CD14-positive monocyte (primary cell): ENCODE data around the gene FRAS1. TPM values are rescaled to one million over a fixed set of nuclear protein-coding genes. Genes with fewer than 3 reads are reported as not detected.
"Not testable (repeated sequence)": the region's sequence is repeated elsewhere in the genome, so short reads cannot be mapped to it uniquely, and the experiment has no call there.

ENCODE experiments used
- DNase-seq, 3 donors: peaks; one replicate each; pipeline ENCODE4 v3.0.0-alpha.2; 2011 to 2022
- H2AFZ ChIP-seq: 2 replicates; pipeline ENCODE4 v1.6.0; 2012; ENCODE audit warnings: mild to moderate bottlenecking, low read depth, low read length, inconsistent platforms; ENCODE audit not compliant: insufficient read depth, poor library complexity, severe bottlenecking
- H3K27ac ChIP-seq, 2 donors: 1 replicate in 1 of 2; 2 replicates in 1 of 2; pipeline ENCODE4 v1.5.1; 2012 to 2013; ENCODE audit warnings: low read length in 2 of 2, control low read depth in 1 of 2, inconsistent platforms in 1 of 2, low read depth in 1 of 2, mild to moderate bottlenecking in 1 of 2
- H3K27me3 ChIP-seq, 2 donors: one replicate each; pipeline versions ENCODE4 v1.6.0 to v1.6.1; 2011 to 2013; ENCODE audit warnings: low read length in 2 of 2; ENCODE audit not compliant: control insufficient read depth in 2 of 2, insufficient read depth in 2 of 2
- H3K36me3 ChIP-seq, 2 donors: replicated peaks in 1 of 2; 1 replicate in 1 of 2; 2 replicates in 1 of 2; pipeline versions ENCODE4 v1.5.1 to v1.6.1; 2012 to 2013; ENCODE audit warnings: low read length in 2 of 2, control low read depth in 1 of 2, inconsistent platforms in 1 of 2, mild to moderate bottlenecking in 1 of 2; ENCODE audit not compliant: insufficient read depth in 2 of 2, control insufficient read depth in 1 of 2
- H3K4me1 ChIP-seq, 2 donors: 1 replicate in 1 of 2; 2 replicates in 1 of 2; pipeline versions ENCODE4 v1.5.1 to v1.6.1; 2012 to 2013; ENCODE audit warnings: low read length in 2 of 2, control low read depth in 1 of 2, inconsistent platforms in 1 of 2, mild to moderate bottlenecking in 1 of 2, moderate library complexity in 1 of 2; ENCODE audit not compliant: insufficient read depth in 2 of 2, control insufficient read depth in 1 of 2
- H3K4me2 ChIP-seq: replicated peaks from 2 replicates; pipeline ENCODE3; 2012; ENCODE audit warnings: low read length, moderate library complexity, mild to moderate bottlenecking; ENCODE audit not compliant: poor library complexity, severe bottlenecking; ENCODE audit errors: extremely low read depth
- H3K4me3 ChIP-seq, 3 experiments: fragments of 200-600 bp in 1 of 3; sonication (generic) in 1 of 3; replicated peaks in 1 of 3; 1 replicate in 2 of 3; 2 replicates in 1 of 3; pipeline ENCODE4 v1.5.1; 2011 to 2013; ENCODE audit warnings: low read length in 3 of 3, mild to moderate bottlenecking in 3 of 3, control low read depth in 2 of 3, low read depth in 2 of 3, inconsistent platforms in 1 of 3, moderate library complexity in 1 of 3
- H3K79me2 ChIP-seq: 2 replicates; pipeline ENCODE4 v1.6.0; 2012; ENCODE audit warnings: mild to moderate bottlenecking, control low read depth, inconsistent platforms, low read length, moderate library complexity; ENCODE audit not compliant: insufficient read depth
- H3K9ac ChIP-seq: 2 replicates; pipeline ENCODE4 v1.6.0; 2017; ENCODE audit warnings: low read length, mild to moderate bottlenecking; ENCODE audit not compliant: insufficient read depth, poor library complexity, severe bottlenecking
- H3K9me3 ChIP-seq, 2 donors: replicated peaks in 1 of 2; 1 replicate in 1 of 2; 2 replicates in 1 of 2; pipeline versions ENCODE4 v1.5.1 to v1.6.1; 2012 to 2013; ENCODE audit warnings: low read length in 2 of 2, control low read depth in 1 of 2; ENCODE audit not compliant: control insufficient read depth in 1 of 2, insufficient read depth in 1 of 2
- H4K20me1 ChIP-seq: 2 replicates; pipeline ENCODE4 v1.6.0; 2012; ENCODE audit warnings: mild to moderate bottlenecking, low read length, control low read depth, moderate library complexity; ENCODE audit not compliant: insufficient read depth
- H3K27ac Mint-ChIP-seq, 7 donors: one replicate each; pipeline ENCODE4 v1.8.0; 2020; ENCODE audit warnings: mild to moderate bottlenecking in 7 of 7, mixed read lengths in 7 of 7, moderate library complexity in 6 of 7, inconsistent platforms in 2 of 7
- H3K27me3 Mint-ChIP-seq, 3 donors: one replicate each; pipeline ENCODE4 v1.8.0; 2021 to 2022; ENCODE audit warnings: low read depth in 3 of 3, mild to moderate bottlenecking in 3 of 3, mixed read lengths in 3 of 3, moderate library complexity in 3 of 3, inconsistent platforms in 1 of 3
- H3K36me3 Mint-ChIP-seq, 2 donors: one replicate each; pipeline ENCODE4 v1.8.0; 2020; ENCODE audit warnings: mixed read lengths in 2 of 2, inconsistent platforms in 1 of 2, mild to moderate bottlenecking in 1 of 2
- H3K4me1 Mint-ChIP-seq: one replicate; pipeline ENCODE4 v1.8.0; 2020; ENCODE audit warnings: mild to moderate bottlenecking, mixed read lengths
- H3K4me3 Mint-ChIP-seq, 2 donors: one replicate each; pipeline ENCODE4 v1.8.0; 2020; ENCODE audit warnings: mild to moderate bottlenecking in 2 of 2, mixed read lengths in 2 of 2, moderate library complexity in 1 of 2
- H3K9me3 Mint-ChIP-seq, 7 donors: one replicate each; pipeline ENCODE4 v1.8.0; 2020 to 2022; ENCODE audit warnings: mixed read lengths in 7 of 7, mild to moderate bottlenecking in 6 of 7, moderate library complexity in 6 of 7, inconsistent platforms in 2 of 7
- WGBS: methylation state at CpG from one replicate; pipeline ENCODE4 v1.1.5; 2013; ENCODE audit warnings: missing lambda C conversion rate; ENCODE audit not compliant: insufficient coverage; 5-methylcytosine and 5-hydroxymethylcytosine counted together
- intact Hi-C, 2 donors: fragments of 100-400 bp; cut with micrococcal nuclease; formaldehyde crosslinking; loops; one replicate each; pipeline versions ENCODE4 v1.15.0 to v1.15.1; 2023
- polyA plus RNA-seq, 3 donors: library from polyadenylated mRNA; depleted of rRNA in 1 of 3; unstranded in 2 of 3; stranded (reverse) in 1 of 3; fragments of 300-500 nt in 2 of 3; fragments of >200 nt in 1 of 3; fragmentation: Illumina TruSeq in 2 of 3; gene quantifications; 1 replicate in 2 of 3; 2 replicates in 1 of 3; pipeline ENCODE4 v1.2.3, GENCODE V29; 2012 to 2021
- TF ChIP-seq, protein P1 (sequence below): fragments of 200-600 bp; IDR thresholded peaks from one replicate; pipeline ENCODE4 v1.8.0; 2022; ENCODE audit warnings: antibody characterized with exemption, mild to moderate bottlenecking

The FRAS1 gene
- polyA plus RNA-seq, 3 donors, result not detected

DNA sequence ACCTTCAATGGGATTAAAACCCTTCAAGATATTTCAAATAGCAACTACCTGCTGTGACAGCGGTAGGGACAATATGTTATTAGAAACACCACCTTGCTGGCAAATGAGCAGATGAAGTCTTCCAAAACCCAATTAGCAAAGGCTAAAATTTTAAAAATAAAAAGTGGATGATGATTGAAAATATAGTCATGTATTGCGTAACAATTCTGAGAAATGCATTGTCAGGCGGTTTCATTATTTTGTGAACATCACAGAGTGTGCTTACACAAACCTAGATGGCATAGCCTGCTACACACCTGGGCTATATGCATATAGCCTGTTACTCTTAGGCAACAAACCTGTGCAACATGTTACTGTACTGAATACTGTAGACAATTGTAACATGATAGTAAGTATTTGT, 403.2 kb downstream of the FRAS1 start:
- peaks cover 0 to 1% (median 0%) of the 10 kb centered on the region in 3 donors for H3K27me3 Mint-ChIP-seq
- no peak overlapping the region for H2AFZ ChIP-seq
- TF ChIP-seq, protein P1, sequence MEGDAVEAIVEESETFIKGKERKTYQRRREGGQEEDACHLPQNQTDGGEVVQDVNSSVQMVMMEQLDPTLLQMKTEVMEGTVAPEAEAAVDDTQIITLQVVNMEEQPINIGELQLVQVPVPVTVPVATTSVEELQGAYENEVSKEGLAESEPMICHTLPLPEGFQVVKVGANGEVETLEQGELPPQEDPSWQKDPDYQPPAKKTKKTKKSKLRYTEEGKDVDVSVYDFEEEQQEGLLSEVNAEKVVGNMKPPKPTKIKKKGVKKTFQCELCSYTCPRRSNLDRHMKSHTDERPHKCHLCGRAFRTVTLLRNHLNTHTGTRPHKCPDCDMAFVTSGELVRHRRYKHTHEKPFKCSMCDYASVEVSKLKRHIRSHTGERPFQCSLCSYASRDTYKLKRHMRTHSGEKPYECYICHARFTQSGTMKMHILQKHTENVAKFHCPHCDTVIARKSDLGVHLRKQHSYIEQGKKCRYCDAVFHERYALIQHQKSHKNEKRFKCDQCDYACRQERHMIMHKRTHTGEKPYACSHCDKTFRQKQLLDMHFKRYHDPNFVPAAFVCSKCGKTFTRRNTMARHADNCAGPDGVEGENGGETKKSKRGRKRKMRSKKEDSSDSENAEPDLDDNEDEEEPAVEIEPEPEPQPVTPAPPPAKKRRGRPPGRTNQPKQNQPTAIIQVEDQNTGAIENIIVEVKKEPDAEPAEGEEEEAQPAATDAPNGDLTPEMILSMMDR, result no peak

GRCh38 chr4:78464265-78464664, 407.1 kb downstream of the FRAS1 start:
- H3K4me2 ChIP-seq, result no peak overlapping the region
- WGBS, result 100% methylated on average over 4 of the region's 7 CpGs
- H3K4me1 ChIP-seq, result no peaks in the 10 kb centered on the region
- H3K27ac ChIP-seq, result no peak overlapping the region
- Mint-ChIP-seq H3K4me1 (no peaks in the 10 kb centered on the region), H3K27ac (no peak overlapping the region), H3K27me3 (peaks cover 0 to 1% (median 0%) of the 10 kb centered on the region in 3 donors), H3K36me3 (no peaks in the 10 kb centered on the region), H3K4me3 (no peak overlapping the region), H3K9me3 (peaks cover 0 to 3% (median 0%) of the 10 kb centered on the region in 7 donors)
- H3K79me2 ChIP-seq, result no peaks in the 10 kb centered on the region
- H3K27me3 ChIP-seq, result no peaks in the 10 kb centered on the region
- no peaks in the 10 kb centered on the region for H3K36me3 ChIP-seq
- DNase-seq, result no peak
- no peaks in the 10 kb centered on the region for H4K20me1 ChIP-seq
- TF ChIP-seq, protein P1, result no peak
- H3K9ac ChIP-seq, result no peak overlapping the region
- H2AFZ ChIP-seq, result no peak overlapping the region
- H3K9me3 ChIP-seq, result peaks cover 0 to 2% of the 10 kb centered on the region in 2 donors
- intact Hi-C loops, result no loop called here
- H3K4me3 ChIP-seq, result no peak overlapping the region

More for the DNA sequence above, 403.2 kb downstream of the FRAS1 start:
- Histone ChIP-seq H3K4me2 (no peak overlapping the region), H3K9ac (no peak overlapping the region), H3K27ac (no peak overlapping the region), H3K27me3 (no peaks in the 10 kb centered on the region), H3K9me3 (no peaks in the 10 kb centered on the region), H3K4me3 (no peak overlapping the region), H4K20me1 (no peaks in the 10 kb centered on the region), H3K79me2 (no peaks in the 10 kb centered on the region), H3K36me3 (no peaks in the 10 kb centered on the region), H3K4me1 (no peaks in the 10 kb centered on the region)
- Mint-ChIP-seq H3K4me3 (no peak overlapping the region), H3K9me3 (peaks cover 0 to 3% (median 0%) of the 10 kb centered on the region in 7 donors), H3K36me3 (no peaks in the 10 kb centered on the region), H3K27ac (no peak overlapping the region), H3K4me1 (no peaks in the 10 kb centered on the region)
- DNase-seq, result no peak
- WGBS, result 90% methylated on average over 2 of the region's 3 CpGs
- intact Hi-C loops, result no loop called here

GRCh38 chr4:78467223-78467622, 410.1 kb downstream of the FRAS1 start:
- H3K9ac ChIP-seq, H3K4me3 Mint-ChIP-seq, H3K27ac Mint-ChIP-seq, intact Hi-C loops, H3K27me3 Mint-ChIP-seq, DNase-seq, H2AFZ ChIP-seq, H3K36me3 ChIP-seq, H3K9me3 ChIP-seq, H3K4me3 ChIP-seq, H3K9me3 Mint-ChIP-seq, H3K4me1 ChIP-seq, H4K20me1 ChIP-seq, H3K27me3 ChIP-seq, H3K36me3 Mint-ChIP-seq, H3K27ac ChIP-seq, H3K79me2 ChIP-seq, H3K4me1 Mint-ChIP-seq, H3K4me2 ChIP-seq: not testable (repeated sequence)
- no CpG with 5 or more reads among the region's 1 CpG for WGBS
